GM12892 (cell line): Measurements from ENCODE around the gene CALML5.

Experiments used
- POLR2A ChIP-seq: IDR thresholded peaks from 2 replicates; pipeline ENCODE4 v1.6.1; 2011; ENCODE audit warnings: low read depth, low read length, control low read depth
- POLR2AphosphoS5 ChIP-seq: IDR thresholded peaks from 2 replicates; pipeline ENCODE4 v1.6.1; 2011; ENCODE audit warnings: low read depth, low read length, control low read depth
- TAF1 ChIP-seq: IDR thresholded peaks from 2 replicates; pipeline ENCODE4 v1.6.1; 2011; ENCODE audit warnings: low read depth, mild to moderate bottlenecking, control low read depth, low read length, borderline replicate concordance

GRCh38 chr10:5530846-5531557 lies 31.6 kb upstream of the CALML5 start:
- TF ChIP-seq POLR2A, result no peak
- TF ChIP-seq POLR2AphosphoS5, result no peak
- no peak for TF ChIP-seq TAF1
